K562 (cell line): Measurements from ENCODE around the gene STX1A. TPM values are rescaled to one million over a fixed set of nuclear protein-coding genes. Genes with fewer than 3 reads are reported as not detected.
A peak's percentile ranks its signal among the peaks of the same experiment; 100 is the strongest.

ENCODE experiments used
- ATAC-seq: fragments of 200-7000 bp; cut with Tn5 transposase; 3 replicates; pipeline ENCODE4 v1.9.1; 2020; ENCODE audit warnings: moderate library complexity
- BruUV-seq: library from RNA; stranded (reverse); fragments of 400-500 nt; replicated peaks from 2 replicates; lab custom pipeline; 2021; lab: Mats Ljungman, UMichigan
- CTCF ChIA-PET: fragments of 300-600 bp; formaldehyde crosslinking; extraction: SDS; loops from one replicate; lab custom pipeline; 2021; ENCODE audit warnings: low intra/inter-chr PET ratio; lab: Yijun Ruan, JAX
- POLR2A ChIA-PET: fragments of 300-600, 350-650 bp; sonication (Branson Sonifier 250); formaldehyde crosslinking; extraction: SDS; loops from one replicate; lab custom pipeline; 2021; ENCODE audit warnings: antibody characterized with exemption, inconsistent platforms; lab: Yijun Ruan, JAX
- DNase-seq, 4 experiments: peaks; one replicate each; pipeline versions ENCODE4 v3.0.0 to v3.0.0-alpha.2; 2011 to 2018; ENCODE audit warnings: low spot score in 3 of 4, mixed read lengths in 3 of 4; ENCODE audit errors: extremely low read depth in 1 of 4
- FAIRE-seq: peaks from 2 replicates; lab custom pipeline; 2011; peaks lifted over from hg19 to GRCh38; lab: Jason Lieb, UNC
- H2AFZ ChIP-seq: 2 replicates; pipeline ENCODE4 v1.6.0; 2011; ENCODE audit warnings: low read depth, low read length, control low read depth, inconsistent platforms
- H3K27ac ChIP-seq: fragments of 200-600 bp; 3 replicates; pipeline ENCODE4 v1.8.0; 2011; ENCODE audit warnings: low read depth, mild to moderate bottlenecking, control low read depth, inconsistent platforms, low read length, moderate library complexity, mixed read lengths; ENCODE audit errors: extremely low read depth
- H3K27me3 ChIP-seq, 2 experiments: fragments of 300-600 bp in 1 of 2; 2 replicates in 1 of 2; 3 replicates in 1 of 2; pipeline versions ENCODE4 v1.6.0 to v1.8.0; 2011; ENCODE audit warnings: inconsistent platforms in 2 of 2, low read length in 2 of 2, mild to moderate bottlenecking in 1 of 2, mixed read lengths in 1 of 2, moderate library complexity in 1 of 2; ENCODE audit not compliant: control insufficient read depth in 2 of 2, insufficient read depth in 2 of 2
- H3K36me3 ChIP-seq: fragments of 300-600 bp; 3 replicates; pipeline ENCODE4 v1.8.0; 2011; ENCODE audit warnings: mild to moderate bottlenecking, low read length, inconsistent platforms; ENCODE audit not compliant: control insufficient read depth, insufficient read depth
- H3K4me1 ChIP-seq, 2 experiments: fragments of 200-600 bp in 1 of 2; replicated peaks in 1 of 2; 2 replicates in 1 of 2; 3 replicates in 1 of 2; pipeline versions ENCODE4 v1.5.1 to v1.8.0; 2011; ENCODE audit warnings: inconsistent platforms in 2 of 2, low read length in 2 of 2, mild to moderate bottlenecking in 1 of 2, mixed read lengths in 1 of 2, moderate library complexity in 1 of 2; ENCODE audit not compliant: control insufficient read depth in 2 of 2, insufficient read depth in 2 of 2
- H3K4me2 ChIP-seq: 2 replicates; pipeline ENCODE4 v1.6.1; 2011; ENCODE audit warnings: low read length, control low read depth, inconsistent platforms, mixed read lengths; ENCODE audit not compliant: insufficient read depth
- H3K4me3 ChIP-seq: fragments of 200-600 bp; sonication (generic), shearing (Covaris generic); 2 replicates; pipeline ENCODE4 v1.5.1; 2016; ENCODE audit warnings: control low read depth, inconsistent platforms
- H3K79me2 ChIP-seq: fragments of 200-600 bp; 3 replicates; pipeline ENCODE4 v1.8.0; 2011; ENCODE audit warnings: low read length, inconsistent platforms; ENCODE audit not compliant: control insufficient read depth, insufficient read depth
- H3K9ac ChIP-seq, 2 experiments: 2 replicates each; pipeline versions ENCODE4 v1.6.0 to v1.6.1; 2011; ENCODE audit warnings: low read depth in 2 of 2, low read length in 2 of 2, control low read depth in 1 of 2, inconsistent platforms in 1 of 2, mild to moderate bottlenecking in 1 of 2, mixed read lengths in 1 of 2; ENCODE audit not compliant: insufficient read depth in 1 of 2
- H3K9me1 ChIP-seq: one replicate; pipeline ENCODE4 v1.6.0; 2011; ENCODE audit warnings: inconsistent platforms, mild to moderate bottlenecking, low read length, moderate library complexity; ENCODE audit not compliant: control insufficient read depth, insufficient read depth
- H3K9me3 ChIP-seq: replicated peaks from 2 replicates; pipeline ENCODE4 v1.5.1; 2011; ENCODE audit warnings: low read depth, low read length, inconsistent platforms; ENCODE audit not compliant: control insufficient read depth, insufficient read depth
- H4K20me1 ChIP-seq: replicated peaks from 2 replicates; pipeline ENCODE4 v1.6.1; 2011; ENCODE audit warnings: low read length, inconsistent platforms, mixed read lengths; ENCODE audit not compliant: control insufficient read depth, insufficient read depth
- BRCA1 ChIP-seq, 2 experiments: fragments of 450-650 bp in 1 of 2; sonication (generic) in 1 of 2; formaldehyde crosslinking in 1 of 2; IDR thresholded peaks; 2 replicates each; pipeline versions ENCODE4 v1.5.0 to v1.6.1; 2017 to 2020; ENCODE audit warnings: mild to moderate bottlenecking in 1 of 2, missing genetic modification reagents in 1 of 2
- BRD4 ChIP-seq: fragments of 200-600 bp; sonication (generic); IDR thresholded peaks from 2 replicates; pipeline ENCODE4 v1.6.1; 2017; ENCODE audit warnings: inconsistent platforms
- CHD2 ChIP-seq: IDR thresholded peaks from 2 replicates; pipeline ENCODE4 v1.6.1; 2011; ENCODE audit warnings: low read depth, low read length
- HLTF ChIP-seq: fragments of 450-650 bp; IDR thresholded peaks from 2 replicates; pipeline ENCODE4 v1.6.1; 2016
- IRF1 ChIP-seq: sonication (generic); formaldehyde crosslinking; IDR thresholded peaks from 2 replicates; pipeline ENCODE4 v1.8.0; 2022; ENCODE audit warnings: missing genetic modification reagents, mild to moderate bottlenecking, borderline replicate concordance
- IRF2 ChIP-seq: sonication (generic); formaldehyde crosslinking; IDR thresholded peaks from 2 replicates; pipeline ENCODE4 v1.8.1; 2022; ENCODE audit warnings: mild to moderate bottlenecking, missing genetic modification reagents
- MYC ChIP-seq, 2 experiments: fragments of 250-450 bp in 1 of 2; sonication (Bioruptor Pico) in 1 of 2; IDR thresholded peaks; 2 replicates each; pipeline versions ENCODE4 v1.5.1 to v1.6.1; 2012 to 2021; ENCODE audit warnings: low read depth in 2 of 2, borderline replicate concordance in 1 of 2, improper control_type of control experiment in 1 of 2, low read length in 1 of 2, mild to moderate bottlenecking in 1 of 2, moderate library complexity in 1 of 2
- POLR2A ChIP-seq: fragments of 450-650 bp; conservative IDR thresholded peaks from 2 replicates; pipeline ENCODE4 v1.6.1; 2016
- POLR2AphosphoS5 ChIP-seq: IDR thresholded peaks from 2 replicates; pipeline ENCODE4 v1.6.1; 2011; ENCODE audit warnings: mild to moderate bottlenecking, low read depth, low read length, moderate library complexity; ENCODE audit not compliant: control insufficient read depth, insufficient read depth
- POLR2G ChIP-seq: fragments of 200-400 bp; formaldehyde crosslinking; IDR thresholded peaks from 2 replicates; pipeline ENCODE4 v1.6.1; 2017; ENCODE audit warnings: low read depth, mild to moderate bottlenecking, antibody characterized with exemption, low read length, moderate library complexity
- RAD51 ChIP-seq: fragments of 450-650 bp; IDR thresholded peaks from 2 replicates; pipeline ENCODE4 v1.7.1; 2016; ENCODE audit warnings: low read depth, mild to moderate bottlenecking, borderline replicate concordance
- THRB ChIP-seq: fragments of 450-650 bp; formaldehyde crosslinking; conservative IDR thresholded peaks from 2 replicates; pipeline ENCODE4 v1.4.0; 2022; ENCODE audit warnings: mild to moderate bottlenecking, missing genetic modification characterization
- YY1 ChIP-seq, 3 experiments: IDR thresholded peaks; 2 replicates each; pipeline ENCODE4 v1.6.1; 2011; ENCODE audit warnings: low read length in 2 of 3, mild to moderate bottlenecking in 2 of 3, moderate library complexity in 2 of 3, borderline replicate concordance in 1 of 3, control low read depth in 1 of 3, low read depth in 1 of 3; ENCODE audit not compliant: insufficient read depth in 3 of 3, insufficient replicate concordance in 2 of 3, control insufficient read depth in 1 of 3, insufficient read length in 1 of 3; ENCODE audit errors: extremely low read depth in 1 of 3
- ZNF184 ChIP-seq: sonication (generic); formaldehyde crosslinking; IDR thresholded peaks from 2 replicates; pipeline ENCODE4 v1.5.0; 2020; ENCODE audit warnings: missing genetic modification reagents
- ZNF655 ChIP-seq: fragments of 250-450 bp; sonication (Bioruptor Pico); IDR thresholded peaks from 2 replicates; pipeline ENCODE4 v1.5.0; 2021
- WGBS: fragments of 100-300 bp; shearing (Covaris generic); methylation state at CpG from one replicate; pipeline ENCODE4 v1.1.6; 2016; ENCODE audit warnings: low coverage, mixed read lengths; ENCODE audit not compliant: insufficient coverage; ENCODE audit errors: missing lambda C conversion rate; 5-methylcytosine and 5-hydroxymethylcytosine counted together
- in situ Hi-C: fragments of 300-500 bp; cut with MboI; formaldehyde crosslinking; loops from 4 replicates; pipeline ENCODE4 v1.15.0; 2018; ENCODE audit warnings: inconsistent platforms, mixed read lengths
- intact Hi-C: fragments of 100-400 bp; cut with micrococcal nuclease; formaldehyde crosslinking; loops from 2 replicates; pipeline ENCODE4 v1.14.2; 2022
- polyA plus RNA-seq, 8 experiments: library from polyadenylated mRNA; depleted of rRNA in 4 of 8; stranded (reverse) in 5 of 8; unstranded in 3 of 8; fragments of >200 nt; fragmentation: Nextera tagmentation in 2 of 8; fragmentation: Illumina TruSeq in 1 of 8; extraction: Ambion mirVana in 2 of 8; extraction: Trizol in 1 of 8; gene quantifications; 2 replicates each; pipeline versions ENCODE4 v1.2.1 to v1.2.3, GENCODE V29; 2011 to 2014; ENCODE audit warnings: inconsistent platforms in 1 of 8, missing spikeins in 1 of 8
- total RNA-seq, 7 experiments: library from RNA; depleted of rRNA in 6 of 7; stranded (reverse); fragments of >200 nt in 6 of 7; fragmentation: Illumina TruSeq in 2 of 7; extraction: Trizol in 2 of 7; gene quantifications; 2 replicates each; pipeline versions ENCODE4 v1.2.1 to v1.2.3, GENCODE V29; 2011 to 2021; ENCODE audit warnings: low replicate concordance in 1 of 7

Gene STX1A
- total and polyA plus RNA-seq, 9 of the 15 experiments (the other 6 are each of a cell fraction or from before 2014, with no cell fraction given): 0.04 to 15.1 (median 6.3) TPM

DNA sequence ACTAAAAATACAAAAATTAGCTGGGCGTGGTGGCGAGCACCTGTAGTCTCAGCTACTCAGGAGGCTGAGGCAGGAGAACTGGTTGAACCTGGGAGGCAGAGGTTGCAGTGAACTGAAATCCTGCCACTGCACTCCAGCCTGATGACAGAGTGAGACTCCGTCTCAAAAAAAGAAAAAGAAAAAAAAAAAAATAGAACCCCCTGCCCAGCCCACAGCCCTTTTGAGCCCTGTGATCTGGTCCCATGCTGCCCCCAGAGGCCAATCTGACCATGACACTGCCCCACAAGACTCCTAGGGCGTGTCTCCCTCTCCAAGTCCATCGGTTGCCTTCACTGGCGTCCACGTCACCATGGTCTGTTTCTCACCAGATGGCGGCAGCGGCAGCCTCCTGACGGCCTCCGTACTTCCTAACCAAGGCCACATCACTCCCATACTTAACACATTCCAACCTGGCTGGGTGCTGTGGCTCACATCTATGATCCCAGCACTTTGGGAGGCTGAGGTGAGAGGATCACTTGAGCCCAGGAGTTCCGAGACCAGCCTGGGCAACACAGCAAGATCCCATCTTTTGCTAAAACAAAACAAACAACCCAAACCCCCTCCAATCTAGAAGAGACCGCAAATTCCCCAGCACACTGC, 18.0 kb downstream of the STX1A start (continued):
- no peak for TF ChIP-seq IRF1
- peak in 2 of 3 experiments; percentile 37 to 66 for TF ChIP-seq YY1 (IDR thresholded peaks at IDR 0.05; ENCODE audit: borderline replicate concordance in 1 of 3, control insufficient read depth in 1 of 3, extremely low read depth in 1 of 3, insufficient read depth in 3 of 3, insufficient read length in 1 of 3, insufficient replicate concordance in 2 of 3, low read depth in 1 of 3, low read length in 2 of 3)
- TF ChIP-seq ZNF655 (CRISPR knock-in tag): no peak
- TF ChIP-seq MYC (IDR thresholded peaks at IDR 0.05; ENCODE audit: low read depth, low read length): 0 out of 2 replicates have a peak, but pooled peaks have one; percentile 27
- TF ChIP-seq MYC (CRISPR knock-in tag; IDR thresholded peaks at IDR 0.05; ENCODE audit: borderline replicate concordance, low read depth): no peak

- FAIRE-seq: no peak
- POLR2A ChIA-PET: interaction anchor here (0.5 to 2.3 kb wide), 7 partner anchors 10 to 180 kb away, joined by 3 to 10 read pairs (median 3); partner anchors contain the start of gene VPS37D
- peaks cover 24% of the 10 kb centered on the region for H4K20me1 ChIP-seq
- no peak overlapping the region for H3K4me2 ChIP-seq
- intact Hi-C loops: loop anchor here (1.0 kb wide), 1 partner anchor 25 kb away; no protein-coding TSS in a partner anchor
- no peak for ATAC-seq
- 0 out of 4 replicates have a peak overlapping the region, but pooled peaks of 1 of the 2 experiments have one; percentile 13 for H3K9ac ChIP-seq
- H3K27me3 ChIP-seq: no peaks in the 10 kb centered on the region; a peak in 1 of 5 replicates
- DNase-seq: no peak
- H2AFZ ChIP-seq: no peak overlapping the region
- no peak overlapping the region for H3K4me3 ChIP-seq
- H3K9me1 ChIP-seq: no peaks in the 10 kb centered on the region
- 75% methylated on average over 14 of the region's 15 CpGs for WGBS
- in situ Hi-C loops: no loop called here
- H3K9me3 ChIP-seq: no peaks in the 10 kb centered on the region
- BruUV-seq: no TSS peak
- peaks cover 63% of the 10 kb centered on the region; the same call in 2 of the 3 replicates for H3K36me3 ChIP-seq
- CTCF ChIA-PET: no interaction called here
- peaks cover 9 to 51% of the 10 kb centered on the region in 2 experiments; a peak in 4 of 5 replicates for H3K4me1 ChIP-seq
- no peaks in the 10 kb centered on the region for H3K79me2 ChIP-seq
- no peak overlapping the region for H3K27ac ChIP-seq
- TF ChIP-seq ZNF184: no peak
- TF ChIP-seq POLR2A: 0 out of 2 replicates have a peak, but pooled peaks have one; percentile 9
- no peak for TF ChIP-seq BRCA1 (IDR thresholded peaks at IDR 0.05)
- no peak for TF ChIP-seq BRCA1 (CRISPR knock-in tag; IDR thresholded peaks at IDR 0.05)
- TF ChIP-seq BRD4: no peak
- no peak for TF ChIP-seq IRF2 (CRISPR knock-in tag)
- no peak for TF ChIP-seq THRB (CRISPR knock-in tag)
- TF ChIP-seq CHD2: 0 out of 2 replicates have a peak, but pooled peaks have one; percentile 4
- TF ChIP-seq RAD51: no peak
- peak; percentile 6; the same call in 1 of the 2 replicates for TF ChIP-seq POLR2AphosphoS5
- TF ChIP-seq HLTF: no peak
- peak; percentile 52 for TF ChIP-seq POLR2G
Observed at GRCh38 chr7:73700581-73701134, 18.8 kb downstream of the STX1A start.
